Measurements from ENCODE around the gene C1QL4.

C1QL4 gene

DNA sequence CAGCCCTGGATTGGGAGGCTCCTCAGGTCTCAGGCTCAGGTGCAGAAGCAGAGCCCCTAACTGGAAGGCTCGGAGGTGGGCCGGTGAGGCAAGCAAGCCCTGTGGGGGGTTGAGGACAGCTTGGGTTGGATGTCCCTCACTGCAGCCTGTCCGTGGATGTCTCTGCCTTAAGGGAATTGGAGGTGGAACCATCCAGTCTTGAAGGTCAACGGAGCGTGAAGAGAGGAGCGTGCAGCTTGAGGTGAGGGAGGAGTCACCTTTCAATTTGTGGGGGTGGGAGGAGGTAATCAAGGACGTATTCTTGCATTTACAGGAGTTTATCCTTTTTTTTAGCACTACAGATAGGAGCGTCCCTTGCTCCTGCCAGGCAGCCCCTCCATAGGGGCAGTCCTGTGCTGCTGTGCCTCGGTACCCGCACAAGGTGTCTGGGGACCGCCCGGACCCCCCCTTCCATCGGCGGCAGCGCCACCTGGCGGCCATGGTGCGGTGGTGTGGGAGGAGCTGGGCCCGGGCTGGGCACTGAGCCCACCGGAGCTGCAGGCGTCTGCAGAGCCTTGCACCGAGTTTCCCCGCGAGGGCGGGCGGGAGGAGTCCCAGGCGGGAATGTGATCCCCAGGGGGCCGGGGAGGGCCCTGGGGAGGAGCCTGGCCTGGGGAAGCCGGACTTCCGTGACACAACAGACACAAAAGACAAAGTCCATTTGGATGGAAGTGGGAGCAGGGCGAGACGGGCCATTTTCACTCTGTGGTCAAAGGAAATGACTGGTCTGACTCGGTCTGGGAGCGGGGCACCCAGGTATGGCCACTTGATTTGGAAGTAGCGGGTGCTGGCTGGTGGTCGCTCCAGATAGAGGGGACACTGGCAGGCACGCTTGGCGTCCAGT lies 10.6 kb upstream of the C1QL4 start:
- DNase-seq (ENCODE audit: low read depth in 2 of 2) = peak; percentile 58 to 71

DNA sequence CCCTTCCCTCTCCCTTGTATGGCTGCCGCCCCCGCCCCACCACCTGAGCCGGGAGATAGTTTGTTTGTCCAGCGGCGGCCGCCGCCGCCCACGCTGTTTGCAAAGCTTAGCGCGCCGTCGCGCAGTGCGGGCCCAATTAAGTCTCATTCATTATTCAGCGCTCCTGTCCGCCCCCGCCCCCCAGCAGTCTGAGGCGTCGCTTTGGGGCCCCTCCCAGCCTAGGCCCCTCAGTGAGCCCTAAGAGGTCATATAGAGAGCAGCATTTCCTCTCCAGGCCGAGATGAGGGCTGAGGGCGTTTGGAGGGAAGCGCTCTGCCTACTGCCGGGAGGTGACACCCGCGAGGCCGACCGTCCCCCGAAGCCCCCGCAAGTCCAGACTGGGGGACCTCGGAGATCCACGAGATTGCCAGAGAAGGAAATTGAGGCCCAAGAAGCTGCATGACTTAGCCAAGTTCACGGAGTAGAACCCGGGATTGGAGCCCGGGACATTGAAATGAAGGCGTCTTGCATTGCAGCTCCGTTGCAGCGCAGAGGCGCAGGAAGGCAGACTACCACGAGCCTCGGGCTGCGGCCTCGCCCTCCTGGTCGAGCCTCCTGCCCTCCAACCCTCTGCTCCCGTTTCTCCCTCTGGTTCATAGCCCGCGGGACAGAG lies 9.8 kb upstream of the C1QL4 start, which contains the start of gene DNAJC22:
Gene DNAJC22, plus strand, starts transcription at position 230 of the 652 bp plus-strand sequence. CDS start 1,985 bp downstream, outside the sequence.
- no peak for DNase-seq (ENCODE audit: low read depth in 2 of 2)

DNA sequence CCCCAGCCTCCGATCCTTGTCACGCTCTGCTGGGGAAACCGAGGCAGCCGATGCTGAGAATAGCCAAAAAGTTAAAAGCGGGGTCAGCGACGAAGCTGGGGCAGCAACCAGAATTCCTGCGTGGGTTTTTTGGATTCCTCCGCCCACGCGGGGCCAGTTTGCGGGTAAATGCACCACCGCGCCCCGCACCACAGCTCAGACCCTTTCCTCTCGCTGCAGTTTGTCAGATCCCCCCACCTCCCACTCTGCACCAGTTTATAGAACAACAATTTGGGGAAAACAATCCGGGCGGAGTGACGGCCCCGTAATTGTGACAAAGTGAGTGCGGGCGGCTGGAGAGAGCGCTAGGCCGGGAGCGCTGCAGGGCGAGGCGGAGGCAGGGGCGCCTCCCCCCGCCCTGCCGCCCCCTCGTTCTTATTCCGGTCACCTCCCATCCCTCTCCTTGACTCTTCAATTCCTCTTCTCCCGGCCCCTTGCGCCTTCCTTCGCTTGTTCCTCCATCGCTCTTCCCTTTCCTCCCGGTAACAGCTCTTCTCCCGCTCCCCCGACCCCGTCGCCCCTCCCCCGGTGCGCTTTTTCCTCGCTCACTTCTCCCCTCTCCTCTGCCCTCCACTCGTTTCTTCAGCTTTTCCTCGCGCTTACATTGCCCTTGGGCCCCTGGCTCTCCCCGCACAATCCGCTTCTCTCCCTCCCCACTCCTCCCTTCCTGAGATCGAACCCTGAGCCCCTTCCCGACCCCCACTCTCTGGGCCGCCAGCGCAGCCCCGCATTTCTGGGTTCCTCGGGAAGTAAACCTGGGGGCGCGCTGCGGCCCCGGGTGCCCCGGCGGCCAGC lies 9.1 kb upstream of the C1QL4 start:
- DNase-seq (ENCODE audit: low read depth in 2 of 2) = no peak

DNA sequence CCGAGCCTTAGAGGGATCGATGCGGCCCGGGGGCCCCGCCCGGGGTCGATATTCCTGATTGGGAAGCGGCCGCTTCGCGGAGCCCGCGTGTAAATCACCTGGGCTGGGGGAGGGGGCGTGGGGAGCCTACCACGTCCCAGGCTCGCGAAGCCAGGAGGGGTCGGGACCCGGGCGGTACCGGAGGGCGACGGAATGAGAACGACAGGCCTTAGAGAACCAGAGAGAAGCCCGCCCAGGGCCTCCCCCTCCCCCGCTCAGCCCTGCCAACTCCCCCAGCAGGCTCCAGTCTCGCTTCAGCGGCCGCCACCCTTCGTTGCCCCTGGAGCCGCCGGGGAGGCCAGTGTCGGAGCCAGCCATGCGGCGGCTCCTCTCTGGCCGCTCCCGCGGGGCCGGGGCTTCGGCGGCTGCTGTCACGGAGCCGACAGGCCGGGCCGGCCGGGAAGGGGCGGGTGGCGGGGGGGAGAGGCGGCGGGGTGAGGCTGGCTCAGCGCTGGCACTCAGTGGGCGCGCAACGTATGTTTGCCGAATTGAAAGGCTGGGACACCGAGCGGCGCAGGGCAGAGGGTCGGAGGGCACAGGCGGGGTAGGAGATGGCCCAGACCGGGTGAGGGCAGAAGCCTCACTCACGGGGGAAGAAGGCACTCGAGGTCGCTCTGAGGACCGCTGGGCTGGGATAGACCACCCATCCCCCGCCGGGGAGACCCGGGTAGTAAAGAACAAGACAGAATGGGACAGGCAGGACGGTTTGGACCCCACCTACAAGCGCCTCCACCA lies 8.2 kb upstream of the C1QL4 start:
- no peak for DNase-seq (ENCODE audit: low read depth in 2 of 2)

DNA sequence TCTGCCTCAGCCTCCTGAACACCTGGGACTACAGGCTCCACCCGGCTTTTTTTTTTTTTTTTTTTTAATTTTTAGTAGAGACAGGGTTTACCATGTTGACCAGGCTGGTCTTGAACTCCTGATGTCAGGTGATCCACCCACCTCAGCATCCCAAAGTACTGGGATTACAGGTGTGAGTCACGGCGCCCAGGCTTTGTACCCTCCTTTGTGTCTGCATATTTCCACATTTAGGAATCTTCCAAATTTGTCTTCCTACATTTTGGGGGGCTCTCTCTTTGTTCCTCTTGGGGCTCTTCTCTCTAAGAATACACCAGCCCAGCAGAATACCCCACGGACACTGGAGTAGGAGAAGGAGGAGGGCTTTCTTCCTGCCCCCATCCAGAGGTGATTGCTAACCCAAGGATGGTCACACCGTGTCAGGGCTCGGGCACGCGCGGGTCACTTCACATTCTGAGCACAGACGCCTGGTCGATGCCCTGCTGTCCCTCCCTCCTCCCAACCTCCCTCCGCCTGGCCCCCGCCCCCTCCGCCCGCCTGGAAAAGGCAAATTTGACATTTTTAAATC lies 7.6 kb upstream of the C1QL4 start:
- DNase-seq (ENCODE audit: low read depth in 2 of 2) = no peak

DNA sequence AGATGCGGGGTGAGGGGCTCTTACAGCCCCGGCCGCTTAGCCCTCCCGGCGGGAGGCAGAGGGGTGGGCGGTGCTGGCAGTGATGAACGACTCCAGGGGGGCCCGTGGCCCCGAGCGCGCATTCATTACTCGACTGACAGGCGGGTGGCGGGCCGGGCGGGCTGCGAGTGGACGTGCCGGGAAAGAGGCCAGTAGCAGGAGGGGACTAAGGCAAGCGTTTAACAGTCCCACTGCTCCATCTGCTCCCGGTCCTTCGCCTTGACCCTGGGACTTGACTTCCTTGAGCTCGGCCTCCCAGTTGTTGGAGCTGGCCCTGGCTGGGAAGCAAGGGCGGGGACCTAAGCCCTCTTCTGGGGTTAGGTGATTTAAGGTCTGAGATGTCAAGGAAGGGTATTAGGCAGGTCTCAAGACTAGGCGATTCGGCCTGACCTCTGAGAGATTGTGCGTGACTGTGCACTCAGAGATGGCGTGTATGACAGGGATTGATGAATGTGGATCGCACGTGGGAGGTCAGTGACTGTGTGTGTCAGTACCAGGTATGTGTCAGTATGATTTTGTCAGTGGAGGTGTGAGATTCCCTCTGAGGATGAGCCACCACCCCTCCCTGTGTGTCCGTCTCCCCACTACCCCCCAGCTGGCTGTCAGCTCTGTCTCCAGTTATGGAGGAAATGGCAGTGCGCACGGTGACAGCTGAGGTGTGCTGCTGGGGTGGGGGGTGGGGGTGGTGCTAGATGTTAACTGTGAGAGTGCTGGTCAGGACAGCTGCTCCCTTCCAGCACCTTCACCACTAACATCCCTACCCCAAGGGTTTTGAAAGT lies 6.1 kb upstream of the C1QL4 start:
- no peak for DNase-seq (ENCODE audit: low read depth in 2 of 2)

DNA sequence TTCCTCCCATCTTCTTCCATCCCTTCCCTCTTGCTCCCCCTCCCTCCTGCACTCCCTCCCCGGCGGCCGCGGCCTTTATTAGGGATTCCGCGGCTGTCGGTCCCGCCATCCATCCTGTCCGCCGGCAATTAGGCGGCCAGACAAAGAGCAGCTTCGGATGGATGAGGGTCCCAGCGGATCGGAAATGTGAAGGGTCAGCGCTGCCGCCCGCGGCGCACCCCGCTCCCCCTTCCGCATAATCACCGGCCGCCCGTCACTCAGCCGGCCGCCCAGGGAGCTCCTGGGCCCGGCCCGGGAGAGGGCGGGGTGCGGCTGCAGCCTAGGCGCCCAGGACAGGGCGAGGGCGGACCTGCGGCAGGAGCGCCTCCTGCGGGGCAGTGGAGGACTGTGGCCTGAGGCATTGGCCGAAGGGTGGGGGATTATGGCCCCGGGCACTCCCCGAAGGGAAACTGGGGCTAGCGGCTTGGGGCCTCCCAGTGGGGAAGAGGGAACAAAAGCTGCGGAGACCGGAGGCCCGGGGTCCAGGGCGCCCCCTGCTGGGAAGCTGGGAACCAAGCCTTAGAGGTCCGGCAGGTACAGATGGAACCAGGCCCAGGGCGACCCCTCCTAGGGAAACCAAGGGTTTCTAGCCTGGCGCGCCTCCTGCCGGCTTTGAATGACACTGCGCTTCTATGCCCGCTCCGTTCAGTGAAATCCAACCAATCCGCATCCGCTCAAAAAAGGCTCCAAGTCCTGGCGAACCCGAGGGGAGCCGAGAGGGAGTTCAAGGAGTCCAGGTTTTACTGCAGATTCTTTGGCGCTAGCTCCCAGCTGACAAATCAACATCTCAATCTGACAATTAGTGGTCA lies 5.3 kb upstream of the C1QL4 start:
- DNase-seq (ENCODE audit: low read depth in 2 of 2) = peak; percentile 25 to 61

DNA sequence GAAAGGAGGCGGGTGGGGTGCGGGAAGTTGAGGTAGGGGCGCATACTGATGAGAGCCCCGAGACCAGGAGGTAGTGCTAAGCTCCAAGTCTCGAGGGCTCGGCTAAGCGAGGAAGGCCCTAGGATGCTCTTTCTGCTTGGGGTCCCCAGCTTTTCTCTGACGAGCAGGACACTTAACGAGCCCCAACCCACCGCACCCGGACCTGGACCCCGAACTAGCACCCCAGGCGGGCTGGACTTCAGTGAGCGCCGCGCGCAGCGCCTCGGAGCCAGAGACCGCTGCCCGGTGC lies 4.7 kb upstream of the C1QL4 start:
- no peak for DNase-seq (ENCODE audit: low read depth in 2 of 2)

DNA sequence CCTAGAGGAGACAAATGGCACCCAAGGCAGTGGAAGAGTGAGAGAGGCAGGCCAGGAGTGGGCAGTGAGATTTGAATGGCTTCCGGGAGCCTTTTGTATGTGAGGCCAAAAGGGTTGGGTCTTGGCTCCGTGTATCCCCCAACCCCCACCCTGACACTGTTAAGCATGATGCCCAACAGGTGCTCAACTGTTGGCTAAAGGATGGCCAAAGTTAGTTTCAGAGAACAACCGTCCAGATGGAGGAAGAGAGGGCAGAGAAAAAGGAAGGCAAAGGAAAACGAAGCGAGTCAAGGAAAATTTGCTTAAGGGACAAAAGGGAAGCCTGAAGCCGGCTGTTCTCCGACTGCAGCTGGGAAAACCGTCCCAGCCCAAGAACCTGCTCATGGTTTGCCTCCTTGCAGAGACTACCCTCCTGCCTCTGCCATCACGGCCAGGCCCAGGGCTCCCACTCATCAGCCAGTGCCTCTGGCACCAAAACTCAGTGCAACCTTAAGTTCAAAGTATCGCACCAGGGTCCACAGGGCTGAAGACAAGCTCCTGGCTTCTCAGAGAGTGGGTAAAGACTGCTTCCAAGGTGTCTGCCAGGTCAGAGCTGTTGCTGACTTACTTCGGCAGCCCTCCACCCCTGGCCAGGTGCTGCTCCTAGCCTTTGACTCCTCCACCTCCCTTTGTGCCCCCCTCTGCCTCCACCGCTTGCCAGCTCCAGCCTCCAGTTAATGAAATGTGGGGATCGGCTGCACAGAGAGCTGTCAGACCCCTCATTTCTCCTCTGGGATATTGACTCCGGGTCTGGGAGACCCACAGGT lies 4.2 kb upstream of the C1QL4 start:
- DNase-seq (ENCODE audit: low read depth in 2 of 2) = no peak

DNA sequence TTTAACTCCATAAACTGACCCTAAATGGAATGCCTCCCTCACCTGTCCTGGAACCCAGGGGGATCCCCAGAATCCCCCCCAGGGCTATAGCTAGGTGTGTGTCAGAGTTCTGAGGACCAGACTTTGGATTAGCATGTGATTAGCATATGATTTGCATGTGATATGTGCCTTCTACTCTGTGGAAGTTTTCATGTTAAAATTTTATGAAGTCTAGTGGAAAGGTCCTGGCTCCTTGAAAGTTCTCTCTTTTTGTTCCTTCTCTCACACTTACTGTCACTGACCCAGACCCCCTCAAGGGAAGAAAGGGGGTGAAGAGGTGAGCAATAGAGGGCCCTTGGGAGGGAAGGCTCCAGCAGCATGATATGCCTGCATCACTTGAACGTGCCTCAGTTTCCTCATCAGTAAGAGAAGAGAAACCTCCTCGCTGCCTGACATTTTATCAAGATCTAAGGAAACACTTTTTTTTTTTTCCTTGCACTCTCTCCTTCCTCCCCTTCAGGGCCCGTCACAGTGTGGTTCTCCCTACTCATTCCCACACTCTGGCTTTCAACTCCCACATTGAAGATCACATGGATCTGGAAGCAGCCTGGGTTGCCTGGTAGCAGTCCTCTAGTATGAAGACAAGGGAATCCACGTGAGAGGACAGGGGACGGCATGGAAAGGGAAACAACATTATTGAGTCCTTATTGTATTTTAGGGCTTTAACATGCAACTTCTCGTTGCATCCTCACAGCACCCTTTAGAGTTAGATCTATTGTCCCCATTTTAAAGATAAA lies 3.3 kb upstream of the C1QL4 start:
- no peak for DNase-seq (ENCODE audit: low read depth in 2 of 2)

DNA sequence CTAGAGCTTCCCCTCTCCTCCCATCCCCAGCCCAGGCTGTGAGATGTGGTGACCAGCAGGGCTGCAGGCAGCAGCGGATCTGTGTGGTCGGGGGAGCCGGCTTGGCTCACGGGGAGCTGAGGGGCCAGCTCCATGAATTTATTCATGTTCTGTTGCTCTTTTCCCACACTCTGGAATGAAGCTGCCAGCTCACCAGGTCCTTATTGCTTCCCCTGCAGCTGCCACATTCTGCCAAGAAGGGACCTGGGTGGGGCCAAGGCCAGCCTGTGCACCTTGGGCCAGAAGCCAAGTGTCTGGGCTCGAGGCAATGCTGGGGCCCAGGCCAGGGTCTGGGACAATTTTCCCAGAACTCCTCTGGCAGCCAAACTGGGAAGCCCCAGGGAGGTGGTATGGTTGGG lies 2.5 kb upstream of the C1QL4 start:
- DNase-seq (ENCODE audit: low read depth in 2 of 2) = no peak

DNA sequence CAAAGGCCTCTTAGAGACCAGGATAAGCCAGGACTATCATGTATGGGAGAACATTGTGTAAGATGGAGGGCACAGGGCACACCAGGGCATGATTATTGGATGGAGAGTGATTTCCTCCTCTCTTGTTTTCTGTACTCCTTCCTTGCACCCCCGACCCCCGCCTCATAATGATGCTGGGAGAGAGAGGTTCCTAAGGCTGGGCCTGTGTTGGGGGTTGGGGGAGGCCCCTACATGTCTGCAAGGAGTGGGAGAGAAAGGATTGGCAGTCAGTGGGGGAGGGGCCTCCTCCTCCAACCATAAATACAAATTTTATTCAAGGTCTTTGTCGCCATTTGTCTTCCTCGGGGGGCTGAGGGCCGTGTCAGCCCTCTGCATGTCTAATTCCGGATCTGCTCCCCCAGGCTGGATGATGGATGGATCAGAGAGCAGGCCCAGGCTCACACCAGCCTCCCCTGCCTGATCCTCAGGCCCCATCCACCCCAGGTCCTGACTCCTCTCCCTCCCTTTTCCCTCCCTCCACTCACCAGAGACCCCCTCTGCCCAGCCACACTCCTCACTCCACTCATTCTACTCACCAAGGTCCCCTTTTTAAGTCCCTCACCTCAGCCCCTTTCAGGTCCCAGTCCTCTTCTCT lies 2.0 kb upstream of the C1QL4 start:
- no peak for DNase-seq (ENCODE audit: low read depth in 2 of 2)

DNA sequence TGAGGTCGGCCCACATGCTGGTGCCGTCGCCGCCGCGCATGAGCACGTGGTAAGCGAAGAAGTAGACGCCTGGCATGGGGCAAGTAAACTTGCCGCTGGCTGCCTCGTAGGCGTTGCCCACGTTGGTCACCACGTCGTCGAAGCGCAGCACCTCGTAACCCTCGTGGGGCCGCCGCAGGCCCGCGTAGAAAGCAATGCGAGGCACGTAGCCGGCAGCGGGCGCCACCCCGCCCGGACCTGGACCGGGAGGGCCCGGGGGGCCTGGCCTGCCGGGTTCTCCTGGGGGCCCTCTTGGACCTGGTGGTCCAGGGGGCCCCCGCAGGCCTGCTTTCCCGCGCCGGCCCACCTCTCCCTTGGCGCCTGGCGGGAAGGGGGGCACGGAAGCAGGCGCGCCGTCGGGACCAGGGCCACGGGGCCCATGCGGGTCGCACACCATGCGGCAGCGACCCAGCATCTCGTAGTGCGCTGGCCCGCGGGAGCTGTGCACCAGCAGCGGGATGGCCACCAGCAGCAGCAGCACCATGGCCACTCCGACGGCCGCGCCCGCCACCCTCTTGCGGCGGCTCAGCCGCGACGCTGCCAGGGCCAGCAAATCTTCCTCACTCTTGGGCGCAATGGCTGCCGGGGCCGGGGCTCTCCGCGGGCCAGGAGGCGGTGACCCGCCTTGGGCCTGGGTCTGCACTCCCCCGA lies 888 bp downstream of the C1QL4 start:
- no peak for DNase-seq (ENCODE audit: low read depth in 2 of 2)

DNA sequence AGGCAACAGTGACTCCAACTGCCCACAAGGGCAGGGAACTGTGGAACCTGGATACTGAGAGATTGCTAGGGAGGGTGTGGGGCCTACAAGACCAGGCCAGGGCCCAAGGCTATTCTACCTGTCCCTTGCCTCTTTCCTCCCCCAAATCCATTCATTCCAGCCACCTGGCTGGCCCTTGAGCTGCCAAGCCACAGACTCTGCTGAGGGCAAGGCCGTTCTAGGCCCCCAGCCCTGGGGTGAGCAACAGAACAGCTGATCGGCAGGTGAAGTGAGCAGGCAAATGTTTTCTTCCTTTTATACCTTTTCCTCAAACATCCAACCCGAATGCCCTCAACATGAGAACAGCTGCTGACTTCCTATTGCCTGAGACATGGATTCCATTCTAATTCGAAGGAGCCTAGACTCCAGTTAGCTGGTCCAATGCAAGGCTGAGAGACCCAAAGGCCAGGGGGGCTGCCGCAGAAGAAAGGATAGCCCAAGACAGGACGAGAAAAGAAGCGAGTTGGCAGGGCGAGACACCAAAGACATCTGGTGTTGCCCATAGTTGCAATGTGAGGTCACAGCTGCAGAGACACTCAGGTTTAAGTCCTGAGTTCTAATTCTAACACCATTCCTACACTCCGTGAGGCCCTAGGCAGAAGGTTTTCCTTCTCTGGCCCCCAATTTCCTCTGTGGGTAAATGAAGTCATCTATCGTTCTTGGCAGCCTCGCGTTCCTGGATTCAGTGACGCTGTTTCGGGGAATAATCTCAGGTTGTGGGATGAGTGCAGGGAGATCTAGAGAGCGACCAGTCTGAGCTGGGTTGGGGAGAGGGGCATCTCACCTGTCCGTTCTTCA lies 1.7 kb downstream of the C1QL4 start:
- DNase-seq (ENCODE audit: low read depth in 2 of 2) = no peak

DNA sequence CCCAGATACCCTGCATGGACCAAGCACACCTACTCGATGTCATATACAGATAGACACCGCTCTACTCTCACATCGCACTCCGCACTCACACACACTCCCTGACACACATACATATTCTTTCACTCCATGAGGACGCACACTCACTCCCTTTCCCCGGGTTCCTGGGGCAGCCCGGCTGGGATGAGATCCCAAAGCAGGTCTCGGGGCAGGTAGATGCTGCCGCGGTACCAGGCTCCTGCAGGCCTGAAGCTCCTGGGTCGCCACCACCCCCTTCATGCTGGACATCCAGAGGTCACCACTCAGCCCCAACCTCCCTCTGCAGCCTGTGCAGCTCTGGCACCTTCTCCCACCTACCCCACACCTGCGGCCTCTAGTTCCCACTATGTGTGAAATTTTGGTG lies 2.3 kb downstream of the C1QL4 start:
- no peak for DNase-seq (ENCODE audit: low read depth in 2 of 2)

DNA sequence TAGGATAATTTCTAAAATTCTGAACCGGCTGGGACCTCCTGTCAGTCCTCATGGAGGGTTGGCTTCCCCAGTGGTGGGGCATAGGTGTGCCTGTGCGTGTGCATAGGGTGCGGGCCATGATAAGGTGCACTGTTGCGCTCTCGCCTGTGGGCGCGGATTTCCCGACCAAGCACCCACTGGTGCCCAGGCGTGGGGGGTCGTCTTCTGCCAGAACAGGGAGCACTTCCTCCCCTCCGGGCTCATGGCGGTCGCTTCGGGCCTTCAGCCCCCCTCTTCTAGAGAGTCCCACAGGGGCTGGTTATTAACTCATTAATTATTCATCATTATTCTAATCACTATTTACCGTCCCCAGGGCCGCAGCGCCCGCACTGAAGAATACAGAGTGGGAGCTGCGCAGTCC lies 2.8 kb downstream of the C1QL4 start:
- no peak for DNase-seq (ENCODE audit: low read depth in 2 of 2)

All from stimulated activated CD4-positive, alpha-beta T cell treated with anti-CD3 and anti-CD28 coated beads, Interleukin-1b, Interleukin-23, amount 100 ng/mL, for 1 hour (primary cell).